Measurements from ENCODE around the gene ADH5.
"Not testable (repeated sequence)": the region's sequence is repeated elsewhere in the genome, so short reads cannot be mapped to it uniquely, and the experiment has no call there.

The ADH5 gene

GRCh38 chr4:99029852-99030251 is 58.7 kb downstream of the ADH5 start:
- H3K4me3 ChIP-seq (ENCODE audit: low read depth, low read length) = no peak overlapping the region
- DNase-seq (ENCODE audit: low read depth) = no peak
- TF ChIP-seq, protein P1, sequence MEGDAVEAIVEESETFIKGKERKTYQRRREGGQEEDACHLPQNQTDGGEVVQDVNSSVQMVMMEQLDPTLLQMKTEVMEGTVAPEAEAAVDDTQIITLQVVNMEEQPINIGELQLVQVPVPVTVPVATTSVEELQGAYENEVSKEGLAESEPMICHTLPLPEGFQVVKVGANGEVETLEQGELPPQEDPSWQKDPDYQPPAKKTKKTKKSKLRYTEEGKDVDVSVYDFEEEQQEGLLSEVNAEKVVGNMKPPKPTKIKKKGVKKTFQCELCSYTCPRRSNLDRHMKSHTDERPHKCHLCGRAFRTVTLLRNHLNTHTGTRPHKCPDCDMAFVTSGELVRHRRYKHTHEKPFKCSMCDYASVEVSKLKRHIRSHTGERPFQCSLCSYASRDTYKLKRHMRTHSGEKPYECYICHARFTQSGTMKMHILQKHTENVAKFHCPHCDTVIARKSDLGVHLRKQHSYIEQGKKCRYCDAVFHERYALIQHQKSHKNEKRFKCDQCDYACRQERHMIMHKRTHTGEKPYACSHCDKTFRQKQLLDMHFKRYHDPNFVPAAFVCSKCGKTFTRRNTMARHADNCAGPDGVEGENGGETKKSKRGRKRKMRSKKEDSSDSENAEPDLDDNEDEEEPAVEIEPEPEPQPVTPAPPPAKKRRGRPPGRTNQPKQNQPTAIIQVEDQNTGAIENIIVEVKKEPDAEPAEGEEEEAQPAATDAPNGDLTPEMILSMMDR (conservative IDR thresholded peaks at IDR 0.05; ENCODE audit: low read depth, low read length) = no peak

DNA sequence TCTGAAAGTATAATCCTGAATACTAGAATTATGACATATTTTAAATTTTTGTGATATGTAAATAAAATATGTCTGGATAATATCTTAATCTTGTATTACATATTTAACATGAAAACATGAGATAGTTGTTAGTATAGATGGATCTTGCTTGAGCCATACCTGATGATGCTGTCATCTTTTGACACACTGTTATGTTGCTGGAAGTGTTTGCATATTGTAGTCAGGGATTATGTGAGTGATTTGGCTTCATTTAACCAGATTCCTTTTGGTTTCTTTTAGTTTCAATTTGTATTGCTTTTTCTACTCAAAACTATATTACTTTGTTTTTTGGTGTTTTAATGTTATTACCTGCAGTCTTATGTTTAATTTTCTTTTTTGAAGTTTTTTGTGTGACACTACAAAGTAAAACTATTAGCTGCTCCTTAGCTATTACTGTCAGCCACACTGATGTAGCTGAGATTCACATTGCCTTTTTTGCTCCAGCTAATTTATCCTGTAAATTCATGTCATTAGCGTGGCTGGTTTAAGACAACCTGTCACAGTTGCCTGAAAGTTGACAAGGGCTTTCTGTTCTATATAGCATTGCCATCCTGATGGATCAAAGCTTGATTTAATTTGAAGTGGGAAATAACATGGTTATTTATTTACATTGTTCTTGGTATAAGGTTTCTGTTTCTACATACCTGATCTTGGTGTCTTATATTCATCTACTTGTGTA is 59.4 kb downstream of the ADH5 start:
- no peak for DNase-seq (ENCODE audit: low read depth)
- TF ChIP-seq, protein P1 (conservative IDR thresholded peaks at IDR 0.05; ENCODE audit: low read depth, low read length) = no peak

DNA sequence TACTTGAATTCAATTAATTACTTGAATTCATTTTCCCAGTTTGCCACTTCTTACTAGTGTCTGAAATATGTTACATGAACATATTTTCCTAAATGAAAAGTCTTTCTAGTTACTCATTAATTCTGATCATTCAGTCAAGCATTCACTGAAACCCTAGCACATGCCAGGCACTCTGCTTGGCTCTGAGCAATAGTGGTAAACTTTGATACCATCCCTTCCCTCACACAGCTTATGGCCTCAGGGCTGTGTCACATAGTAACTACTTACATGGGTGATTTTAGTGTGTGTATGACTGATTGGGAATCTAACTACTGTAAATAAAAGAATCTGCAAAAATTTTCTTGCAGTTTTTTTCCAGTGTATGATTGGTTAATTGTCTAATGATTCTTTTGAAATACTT is 60.4 kb downstream of the ADH5 start:
- no peak for DNase-seq (ENCODE audit: low read depth)
- H3K4me3 ChIP-seq (ENCODE audit: low read depth, low read length) = no peak overlapping the region
- TF ChIP-seq, protein P1 (conservative IDR thresholded peaks at IDR 0.05; ENCODE audit: low read depth, low read length) = no peak

More for the DNA sequence above, 59.4 kb downstream of the ADH5 start:
- H3K4me3 ChIP-seq (ENCODE audit: low read depth, low read length) = no peak overlapping the region

- H3K4me3 ChIP-seq (ENCODE audit: low read depth, low read length) = no peak overlapping the region
- no peak for DNase-seq (ENCODE audit: low read depth)
- TF ChIP-seq, protein P1 (conservative IDR thresholded peaks at IDR 0.05; ENCODE audit: low read depth, low read length) = no peak
Observed at GRCh38 chr4:99027304-99027703, 61.3 kb downstream of the ADH5 start.

- TF ChIP-seq, protein P1 (conservative IDR thresholded peaks at IDR 0.05; ENCODE audit: low read depth, low read length) = no peak
- H3K4me3 ChIP-seq (ENCODE audit: low read depth, low read length) = no peak overlapping the region
- DNase-seq (ENCODE audit: low read depth) = no peak
Observed at GRCh38 chr4:99025506-99025905, 63.1 kb downstream of the ADH5 start.

GRCh38 chr4:99024481-99025275 is 63.9 kb downstream of the ADH5 start:
- no peak overlapping the region for H3K4me3 ChIP-seq (ENCODE audit: low read depth, low read length)
- TF ChIP-seq, protein P1 (conservative IDR thresholded peaks at IDR 0.05; ENCODE audit: low read depth, low read length) = no peak
- DNase-seq (ENCODE audit: low read depth) = no peak

DNA sequence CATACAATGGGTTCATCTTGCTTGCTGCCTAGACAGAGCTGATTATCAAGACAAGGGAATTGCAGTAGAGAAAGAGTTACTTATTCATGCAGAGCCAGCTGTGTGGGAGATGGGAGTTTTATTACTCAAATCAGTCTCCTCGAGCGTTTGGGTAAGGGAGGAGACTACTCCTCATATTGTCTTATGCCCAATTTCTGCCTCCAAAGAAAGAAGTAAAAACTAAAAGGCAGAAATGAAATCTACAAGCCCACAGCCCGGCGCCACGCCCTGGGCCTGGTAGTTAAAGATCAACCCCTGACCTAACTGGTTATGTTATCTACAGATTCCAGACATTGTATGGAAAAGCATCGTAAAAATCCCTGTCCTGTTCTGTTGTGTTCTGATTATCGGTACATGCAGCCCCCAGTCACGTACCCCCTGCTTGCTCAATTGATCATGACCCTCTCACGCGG is 64.8 kb downstream of the ADH5 start:
- DNase-seq (ENCODE audit: low read depth); H3K4me3 ChIP-seq (ENCODE audit: low read depth, low read length): not testable (repeated sequence)
